ENCODE results near the gene SLC7A6.

Gene SLC7A6

DNA sequence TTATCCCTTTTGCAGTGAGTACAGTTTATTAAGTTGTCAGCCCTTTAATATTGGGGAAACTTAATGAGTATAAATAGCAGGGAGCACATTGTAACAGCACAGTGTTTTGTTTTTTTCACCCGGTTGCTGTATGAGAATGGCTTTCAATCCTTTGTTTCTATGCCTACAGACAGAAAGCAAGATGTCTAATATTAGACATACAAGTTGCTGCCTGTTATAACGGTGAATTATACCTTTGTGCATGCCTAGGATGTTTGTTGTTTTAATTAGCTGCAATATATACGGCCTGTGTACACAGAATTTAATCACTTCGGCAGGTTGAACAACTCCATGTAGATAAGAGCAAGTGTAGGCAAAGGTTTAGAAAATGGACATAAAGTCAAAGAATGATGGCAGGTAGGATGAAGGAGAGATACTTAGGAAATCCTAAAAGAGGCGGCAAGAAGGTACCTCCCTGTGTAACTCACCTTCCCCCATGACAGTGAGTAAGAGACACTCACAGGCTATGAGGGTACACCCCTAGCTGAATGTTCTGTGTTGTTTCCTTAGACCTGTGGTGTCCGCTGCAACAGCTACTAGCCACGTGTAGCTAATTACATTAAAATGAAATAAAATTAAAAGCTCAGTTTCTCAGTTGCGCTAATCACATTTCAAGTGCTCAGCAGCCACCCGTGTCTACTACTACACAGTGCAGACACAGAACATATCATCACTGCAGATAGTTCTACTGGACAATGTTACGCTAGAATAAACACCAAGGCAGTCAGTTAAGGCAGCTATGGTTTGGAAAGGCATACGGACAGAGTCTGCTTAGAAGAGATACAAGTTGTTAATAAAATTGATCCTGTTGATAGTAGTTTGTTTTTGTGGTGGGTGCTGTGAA, 35.5 kb downstream of the SLC7A6 start:
- TF ChIP-seq, protein P1, sequence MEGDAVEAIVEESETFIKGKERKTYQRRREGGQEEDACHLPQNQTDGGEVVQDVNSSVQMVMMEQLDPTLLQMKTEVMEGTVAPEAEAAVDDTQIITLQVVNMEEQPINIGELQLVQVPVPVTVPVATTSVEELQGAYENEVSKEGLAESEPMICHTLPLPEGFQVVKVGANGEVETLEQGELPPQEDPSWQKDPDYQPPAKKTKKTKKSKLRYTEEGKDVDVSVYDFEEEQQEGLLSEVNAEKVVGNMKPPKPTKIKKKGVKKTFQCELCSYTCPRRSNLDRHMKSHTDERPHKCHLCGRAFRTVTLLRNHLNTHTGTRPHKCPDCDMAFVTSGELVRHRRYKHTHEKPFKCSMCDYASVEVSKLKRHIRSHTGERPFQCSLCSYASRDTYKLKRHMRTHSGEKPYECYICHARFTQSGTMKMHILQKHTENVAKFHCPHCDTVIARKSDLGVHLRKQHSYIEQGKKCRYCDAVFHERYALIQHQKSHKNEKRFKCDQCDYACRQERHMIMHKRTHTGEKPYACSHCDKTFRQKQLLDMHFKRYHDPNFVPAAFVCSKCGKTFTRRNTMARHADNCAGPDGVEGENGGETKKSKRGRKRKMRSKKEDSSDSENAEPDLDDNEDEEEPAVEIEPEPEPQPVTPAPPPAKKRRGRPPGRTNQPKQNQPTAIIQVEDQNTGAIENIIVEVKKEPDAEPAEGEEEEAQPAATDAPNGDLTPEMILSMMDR (IDR thresholded peaks at IDR 0.05; ENCODE audit: insufficient read depth, low read depth, low read length, missing control alignments): no peak
- DNase-seq (ENCODE audit: low read depth): peak; percentile 81
- no peak overlapping the region for H3K4me3 ChIP-seq (ENCODE audit: low read length)

DNA sequence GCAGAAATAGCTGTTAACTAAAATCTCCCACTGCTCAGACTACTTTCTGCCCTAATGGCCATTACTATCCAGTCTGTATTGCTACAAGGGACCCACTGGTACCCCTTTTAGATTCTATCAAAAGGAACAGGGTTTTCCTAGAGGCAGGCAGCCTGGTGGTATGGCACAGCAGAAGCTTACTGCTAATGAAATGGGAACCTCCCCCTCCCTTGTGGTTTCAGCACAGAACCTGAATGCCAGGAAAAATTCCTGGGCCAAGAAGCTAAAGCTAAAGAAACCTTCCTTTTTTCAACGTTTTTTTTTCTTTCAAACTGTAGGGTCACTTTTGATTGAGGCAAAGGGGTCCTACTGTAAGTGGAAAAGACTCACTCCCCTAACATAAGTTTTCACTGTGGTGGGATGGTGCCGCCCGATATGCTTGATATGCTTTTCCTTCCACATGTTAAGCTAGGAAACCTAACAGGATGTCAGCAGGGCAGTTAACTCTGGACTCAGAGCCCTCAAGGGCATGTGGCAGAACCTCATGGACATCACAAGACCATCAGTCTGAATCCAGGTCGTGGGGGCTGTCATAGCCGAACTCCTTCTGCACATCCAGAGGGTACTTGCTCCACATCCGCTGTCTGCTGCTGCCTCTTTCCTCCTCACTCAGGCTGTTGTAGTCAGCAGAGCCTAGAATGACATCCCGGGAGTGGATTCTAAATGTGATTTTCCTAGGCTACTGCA, 36.6 kb downstream of the SLC7A6 start:
- no peak overlapping the region for H3K4me3 ChIP-seq (ENCODE audit: low read length)
- DNase-seq (ENCODE audit: low read depth): no peak
- TF ChIP-seq, protein P1 (IDR thresholded peaks at IDR 0.05; ENCODE audit: insufficient read depth, low read depth, low read length, missing control alignments): no peak

DNA sequence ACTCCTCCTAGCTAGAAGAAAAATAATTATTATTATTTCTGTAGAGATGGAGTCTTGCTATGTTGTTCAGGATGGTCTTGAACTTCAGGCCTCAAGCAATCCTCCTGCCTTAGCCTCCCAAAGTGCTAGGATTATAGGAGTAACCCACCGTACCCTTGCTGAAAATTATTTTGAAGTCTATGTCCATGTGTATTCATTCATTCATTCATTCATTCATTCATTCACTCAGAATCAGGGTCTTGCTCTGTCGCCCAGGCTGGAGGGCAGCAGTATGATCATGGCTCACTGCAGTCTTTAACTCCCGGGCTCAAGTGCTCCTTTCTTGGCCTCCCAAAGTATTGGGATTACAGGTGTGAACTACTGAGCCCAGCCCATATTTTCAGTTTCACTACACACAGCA, 42.3 kb downstream of the SLC7A6 start:
- H3K4me3 ChIP-seq (ENCODE audit: low read length): no peak overlapping the region
- TF ChIP-seq, protein P1 (IDR thresholded peaks at IDR 0.05; ENCODE audit: insufficient read depth, low read depth, low read length, missing control alignments): no peak
- DNase-seq (ENCODE audit: low read depth): no peak

DNA sequence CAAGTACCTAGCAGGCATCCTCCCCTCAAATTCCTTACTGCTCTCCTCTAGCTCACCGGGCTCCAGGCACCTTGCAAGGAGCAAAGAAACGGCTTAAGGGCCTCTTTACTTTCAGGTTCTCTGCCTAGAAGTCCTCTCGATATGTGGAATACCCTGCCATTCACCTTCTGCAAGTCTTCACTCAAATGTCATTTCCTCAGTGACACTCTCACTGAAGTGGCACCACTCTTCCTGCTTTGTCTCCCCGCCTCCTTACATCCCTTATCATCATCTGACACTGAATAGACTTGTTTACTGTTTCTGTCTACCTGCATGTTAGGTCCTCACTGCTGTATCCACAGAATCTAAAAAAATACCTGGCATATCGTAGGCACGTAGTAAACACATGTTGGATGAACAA, 45.5 kb downstream of the SLC7A6 start:
- DNase-seq (ENCODE audit: low read depth): no peak
- TF ChIP-seq, protein P1 (IDR thresholded peaks at IDR 0.05; ENCODE audit: insufficient read depth, low read depth, low read length, missing control alignments): no peak
- peak overlapping the region; percentile 83 for H3K4me3 ChIP-seq (ENCODE audit: low read length)

DNA sequence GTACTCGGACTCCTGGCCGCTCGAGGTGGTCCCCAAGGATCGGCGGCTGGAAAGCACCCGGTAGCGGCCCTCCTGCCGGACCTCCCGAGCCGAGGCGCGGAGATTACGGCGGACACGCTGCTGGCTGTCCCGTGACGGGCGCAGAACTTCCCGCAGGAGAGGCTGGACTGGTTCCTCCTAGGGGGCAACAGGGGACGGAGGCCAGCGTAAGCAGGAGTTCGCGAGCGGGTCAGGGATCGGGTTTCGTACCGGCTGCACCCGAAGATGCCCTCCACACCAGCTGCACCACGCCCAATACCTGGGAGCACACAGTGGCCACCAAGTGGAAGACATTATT, 46.1 kb downstream of the SLC7A6 start:
- TF ChIP-seq, protein P1 (IDR thresholded peaks at IDR 0.05; ENCODE audit: insufficient read depth, low read depth, low read length, missing control alignments): no peak
- no peak for DNase-seq (ENCODE audit: low read depth)
- H3K4me3 ChIP-seq (ENCODE audit: low read length): peak overlapping the region; percentile 83

DNA sequence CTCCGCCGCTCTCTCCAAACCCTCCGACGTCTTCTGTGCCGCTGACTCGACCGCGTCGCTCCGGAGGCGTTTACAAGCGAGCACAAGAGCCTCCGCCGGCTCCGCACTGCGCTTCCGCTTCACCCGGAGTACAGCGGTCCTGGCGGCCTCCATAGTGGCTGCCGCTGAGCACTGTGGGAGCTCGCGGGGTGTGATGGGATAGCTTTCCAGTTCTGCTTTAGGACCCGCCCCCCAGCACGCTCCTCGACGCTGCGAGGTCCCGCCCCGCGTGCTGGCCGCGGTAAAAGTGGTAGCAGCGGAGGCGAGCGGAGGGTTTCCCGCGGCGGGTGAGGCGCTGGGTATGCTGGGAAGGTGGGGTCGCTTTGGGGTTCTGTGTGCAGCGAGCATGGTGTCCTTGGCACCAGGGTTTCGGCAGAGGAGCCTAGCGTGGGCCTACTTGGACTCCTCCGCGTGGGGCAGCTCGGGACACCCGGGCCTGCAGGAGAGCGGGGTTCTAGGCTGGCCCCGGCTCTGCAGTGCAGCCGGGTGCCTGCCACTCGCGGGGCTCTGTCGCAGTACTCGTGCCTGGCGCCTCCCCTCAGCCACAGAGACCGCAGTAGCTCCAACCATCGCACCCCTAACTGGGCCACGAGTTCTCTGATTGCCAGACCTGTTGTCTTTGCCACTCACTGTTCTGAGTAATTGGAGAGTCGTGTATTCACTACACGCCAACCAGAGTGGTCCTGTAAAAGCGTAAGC, 46.6 kb downstream of the SLC7A6 start, which contains the start of the genes PRMT7 and SLC7A6OS:
PRMT7 (plus strand) TSS at position 246 of the 738 bp plus-strand sequence. CDS start 4,961 bp downstream, outside the sequence.
SLC7A6OS (minus strand) TSS at position 173 of the 738 bp plus-strand sequence; CDS start at position 153, 20 bp downstream.
- TF ChIP-seq, protein P1 (IDR thresholded peaks at IDR 0.05; ENCODE audit: insufficient read depth, low read depth, low read length, missing control alignments): no peak
- DNase-seq (ENCODE audit: low read depth): peak; percentile 94

More for the DNA sequence above, 46.6 kb downstream of the SLC7A6 start, which contains the start of the genes PRMT7 and SLC7A6OS:
- H3K4me3 ChIP-seq (ENCODE audit: low read length): peak within 1 kb of the TSS; percentile 83

Data from epithelial cell of esophagus (primary cell).